WTC11 (cell line): ENCODE data around the gene PDSS1. TPM values are rescaled to one million over a fixed set of nuclear protein-coding genes. Genes with fewer than 3 reads are reported as not detected.

Experiments used
- ATAC-seq: fragments of 200-7000 bp; cut with Tn5 transposase; 2 replicates; pipeline ENCODE4 v1.10.0; 2021; ENCODE audit warnings: mild to moderate bottlenecking, moderate library complexity
- CTCF ChIA-PET: fragments of 300-600 bp; sonication (Branson Sonifier 250); formaldehyde crosslinking; loops from one replicate; lab custom pipeline; 2021; ENCODE audit warnings: antibody characterized with exemption; lab: Charles Lee
- POLR2A ChIA-PET: fragments of 350-600 bp; sonication (Branson Sonifier 250); formaldehyde crosslinking; loops from one replicate; lab custom pipeline; 2021; ENCODE audit warnings: antibody characterized with exemption; lab: Charles Lee
- DNase-seq: peaks from one replicate; pipeline ENCODE4 v3.0.0; 2021; ENCODE audit warnings: low spot score
- H3K27ac Mint-ChIP-seq: 2 replicates; pipeline ENCODE4 v1.8.0; 2021; ENCODE audit warnings: mixed read lengths
- H3K27me3 Mint-ChIP-seq: 2 replicates; pipeline ENCODE4 v1.8.0; 2021; ENCODE audit warnings: low read depth, mild to moderate bottlenecking, moderate library complexity, mixed read lengths
- H3K36me3 Mint-ChIP-seq: 2 replicates; pipeline ENCODE4 v1.8.0; 2021; ENCODE audit warnings: mixed read lengths
- H3K4me1 Mint-ChIP-seq: 2 replicates; pipeline ENCODE4 v1.8.0; 2022; ENCODE audit warnings: mixed read lengths
- H3K4me3 Mint-ChIP-seq: 2 replicates; pipeline ENCODE4 v1.8.0; 2021; ENCODE audit warnings: mild to moderate bottlenecking, moderate library complexity, mixed read lengths
- H3K9me3 Mint-ChIP-seq: 2 replicates; pipeline ENCODE4 v1.8.0; 2021; ENCODE audit warnings: mixed read lengths
- ATF1 ChIP-seq: sonication (generic); formaldehyde crosslinking; IDR thresholded peaks from 2 replicates; pipeline ENCODE4 v1.8.1; 2023; ENCODE audit warnings: mild to moderate bottlenecking, moderate library complexity, missing genetic modification reagents
- CBFB ChIP-seq: sonication (generic); formaldehyde crosslinking; IDR thresholded peaks from 2 replicates; pipeline ENCODE4 v1.8.1; 2022; ENCODE audit warnings: mild to moderate bottlenecking, low read depth, missing genetic modification reagents
- ELF4 ChIP-seq: sonication (generic); formaldehyde crosslinking; IDR thresholded peaks from 2 replicates; pipeline ENCODE4 v1.8.1; 2022; ENCODE audit warnings: low read depth, mild to moderate bottlenecking, moderate library complexity, missing genetic modification reagents
- EMX1 ChIP-seq: fragments of 250-450 bp; sonication (Bioruptor Pico); IDR thresholded peaks from 2 replicates; pipeline ENCODE4 v1.8.0; 2021; ENCODE audit warnings: mild to moderate bottlenecking
- ESRRA ChIP-seq: sonication (generic); formaldehyde crosslinking; IDR thresholded peaks from 2 replicates; pipeline ENCODE4 v1.8.1; 2022; ENCODE audit warnings: mild to moderate bottlenecking, missing genetic modification reagents, borderline replicate concordance
- ETV6 ChIP-seq: sonication (generic); formaldehyde crosslinking; IDR thresholded peaks from 2 replicates; pipeline ENCODE4 v1.8.1; 2022; ENCODE audit warnings: mild to moderate bottlenecking, missing genetic modification reagents
- FOXK1 ChIP-seq: sonication (generic); formaldehyde crosslinking; IDR thresholded peaks from 2 replicates; pipeline ENCODE4 v1.8.0; 2022; ENCODE audit warnings: mild to moderate bottlenecking, moderate library complexity, missing genetic modification reagents
- FOXP1 ChIP-seq: sonication (generic); formaldehyde crosslinking; IDR thresholded peaks from 2 replicates; pipeline ENCODE4 v1.8.0; 2022; ENCODE audit warnings: missing genetic modification reagents, mild to moderate bottlenecking, moderate library complexity, borderline replicate concordance
- HMGA2 ChIP-seq: fragments of 250-450 bp; sonication (Bioruptor Pico); IDR thresholded peaks from 2 replicates; pipeline ENCODE4 v1.4.0; 2021; ENCODE audit warnings: mild to moderate bottlenecking, moderate library complexity
- IRF2 ChIP-seq: sonication (generic); formaldehyde crosslinking; IDR thresholded peaks from 2 replicates; pipeline ENCODE4 v1.8.0; 2022; ENCODE audit warnings: low read depth, missing genetic modification reagents, borderline replicate concordance
- JAZF1 ChIP-seq: fragments of 250-450 bp; sonication (Bioruptor Pico); IDR thresholded peaks from 2 replicates; pipeline ENCODE4 v1.9.0; 2021; ENCODE audit warnings: moderate library complexity, mild to moderate bottlenecking, inconsistent platforms
- MXD4 ChIP-seq: fragments of 250-450 bp; sonication (Bioruptor Pico); IDR thresholded peaks from 2 replicates; pipeline ENCODE4 v1.8.0; 2021; ENCODE audit warnings: mild to moderate bottlenecking, moderate library complexity, borderline replicate concordance
- NR1H2 ChIP-seq: sonication (generic); formaldehyde crosslinking; IDR thresholded peaks from 2 replicates; pipeline ENCODE4 v1.9.0; 2021; ENCODE audit warnings: mild to moderate bottlenecking, moderate library complexity, missing genetic modification reagents
- TP53 ChIP-seq: sonication (generic); formaldehyde crosslinking; IDR thresholded peaks from 2 replicates; pipeline ENCODE4 v1.8.1; 2023; ENCODE audit warnings: mild to moderate bottlenecking, missing genetic modification reagents
- ZNF219 ChIP-seq: sonication (generic); formaldehyde crosslinking; IDR thresholded peaks from 2 replicates; pipeline ENCODE4 v1.8.0; 2023; ENCODE audit warnings: missing genetic modification reagents, mild to moderate bottlenecking, borderline replicate concordance
- total RNA-seq: library from RNA; stranded (reverse); gene quantifications from 3 replicates; pipeline ENCODE4 v1.2.3, GENCODE V29; 2021
- TF ChIP-seq, protein P1 (sequence below): sonication (generic); formaldehyde crosslinking; IDR thresholded peaks from 2 replicates; pipeline ENCODE4 v1.8.0; 2023; ENCODE audit warnings: missing genetic modification reagents, mild to moderate bottlenecking, borderline replicate concordance
- TF ChIP-seq, protein P2 (sequence below): sonication (generic); formaldehyde crosslinking; IDR thresholded peaks from 2 replicates; pipeline ENCODE4 v1.8.0; 2023; ENCODE audit warnings: missing genetic modification reagents
- TF ChIP-seq, protein P3 (sequence below): sonication (generic); formaldehyde crosslinking; IDR thresholded peaks from 2 replicates; pipeline ENCODE4 v1.8.1; 2023; ENCODE audit warnings: mild to moderate bottlenecking, missing genetic modification reagents
- TF ChIP-seq, protein P4 (sequence below): sonication (generic); formaldehyde crosslinking; IDR thresholded peaks from 2 replicates; pipeline ENCODE4 v1.8.1; 2022; ENCODE audit warnings: low read depth, mild to moderate bottlenecking, moderate library complexity, missing genetic modification reagents, borderline replicate concordance
- TF ChIP-seq, protein P5 (sequence below): fragments of 250-450 bp; sonication (Bioruptor Pico); IDR thresholded peaks from 2 replicates; pipeline ENCODE4 v2.1.2; 2022; ENCODE audit warnings: mild to moderate bottlenecking, moderate library complexity
- TF ChIP-seq, protein P6 (sequence below): sonication (generic); formaldehyde crosslinking; IDR thresholded peaks from 2 replicates; pipeline ENCODE4 v1.8.1; 2023; ENCODE audit warnings: mild to moderate bottlenecking, missing genetic modification reagents, moderate library complexity

The PDSS1 gene
- total RNA-seq, 1 experiment from 2014 or later, result 13.6 TPM

DNA sequence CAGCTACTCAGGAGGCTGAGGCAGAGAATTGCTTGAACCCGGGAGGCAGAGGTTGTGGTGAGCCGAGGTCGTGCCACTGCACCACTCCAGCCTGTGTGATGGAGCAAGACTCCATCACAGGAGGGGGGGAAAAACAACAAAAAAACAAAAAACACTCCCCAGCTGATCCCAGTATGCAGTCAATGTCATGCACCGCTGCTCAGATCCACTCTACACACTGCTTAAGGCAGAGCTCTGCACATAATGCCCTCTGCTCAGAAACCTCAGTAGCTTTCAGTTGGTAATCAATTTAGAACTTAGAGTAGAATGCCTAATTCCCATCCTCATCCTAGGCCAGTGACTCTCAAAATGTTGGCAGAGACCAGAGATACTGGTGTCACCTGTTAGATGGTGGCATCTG, 43.9 kb downstream of the PDSS1 start:
- TF ChIP-seq, protein P1, sequence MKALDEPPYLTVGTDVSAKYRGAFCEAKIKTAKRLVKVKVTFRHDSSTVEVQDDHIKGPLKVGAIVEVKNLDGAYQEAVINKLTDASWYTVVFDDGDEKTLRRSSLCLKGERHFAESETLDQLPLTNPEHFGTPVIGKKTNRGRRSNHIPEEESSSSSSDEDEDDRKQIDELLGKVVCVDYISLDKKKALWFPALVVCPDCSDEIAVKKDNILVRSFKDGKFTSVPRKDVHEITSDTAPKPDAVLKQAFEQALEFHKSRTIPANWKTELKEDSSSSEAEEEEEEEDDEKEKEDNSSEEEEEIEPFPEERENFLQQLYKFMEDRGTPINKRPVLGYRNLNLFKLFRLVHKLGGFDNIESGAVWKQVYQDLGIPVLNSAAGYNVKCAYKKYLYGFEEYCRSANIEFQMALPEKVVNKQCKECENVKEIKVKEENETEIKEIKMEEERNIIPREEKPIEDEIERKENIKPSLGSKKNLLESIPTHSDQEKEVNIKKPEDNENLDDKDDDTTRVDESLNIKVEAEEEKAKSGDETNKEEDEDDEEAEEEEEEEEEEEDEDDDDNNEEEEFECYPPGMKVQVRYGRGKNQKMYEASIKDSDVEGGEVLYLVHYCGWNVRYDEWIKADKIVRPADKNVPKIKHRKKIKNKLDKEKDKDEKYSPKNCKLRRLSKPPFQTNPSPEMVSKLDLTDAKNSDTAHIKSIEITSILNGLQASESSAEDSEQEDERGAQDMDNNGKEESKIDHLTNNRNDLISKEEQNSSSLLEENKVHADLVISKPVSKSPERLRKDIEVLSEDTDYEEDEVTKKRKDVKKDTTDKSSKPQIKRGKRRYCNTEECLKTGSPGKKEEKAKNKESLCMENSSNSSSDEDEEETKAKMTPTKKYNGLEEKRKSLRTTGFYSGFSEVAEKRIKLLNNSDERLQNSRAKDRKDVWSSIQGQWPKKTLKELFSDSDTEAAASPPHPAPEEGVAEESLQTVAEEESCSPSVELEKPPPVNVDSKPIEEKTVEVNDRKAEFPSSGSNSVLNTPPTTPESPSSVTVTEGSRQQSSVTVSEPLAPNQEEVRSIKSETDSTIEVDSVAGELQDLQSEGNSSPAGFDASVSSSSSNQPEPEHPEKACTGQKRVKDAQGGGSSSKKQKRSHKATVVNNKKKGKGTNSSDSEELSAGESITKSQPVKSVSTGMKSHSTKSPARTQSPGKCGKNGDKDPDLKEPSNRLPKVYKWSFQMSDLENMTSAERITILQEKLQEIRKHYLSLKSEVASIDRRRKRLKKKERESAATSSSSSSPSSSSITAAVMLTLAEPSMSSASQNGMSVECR (CRISPR knock-in tag), result no peak
- TF ChIP-seq FOXK1 (CRISPR knock-in tag) (no peak), ELF4 (no peak), TP53 (CRISPR knock-in tag) (no peak), ETV6 (no peak), FOXP1 (CRISPR knock-in tag) (no peak), MXD4 (CRISPR knock-in tag) (no peak)
- TF ChIP-seq, protein P2, sequence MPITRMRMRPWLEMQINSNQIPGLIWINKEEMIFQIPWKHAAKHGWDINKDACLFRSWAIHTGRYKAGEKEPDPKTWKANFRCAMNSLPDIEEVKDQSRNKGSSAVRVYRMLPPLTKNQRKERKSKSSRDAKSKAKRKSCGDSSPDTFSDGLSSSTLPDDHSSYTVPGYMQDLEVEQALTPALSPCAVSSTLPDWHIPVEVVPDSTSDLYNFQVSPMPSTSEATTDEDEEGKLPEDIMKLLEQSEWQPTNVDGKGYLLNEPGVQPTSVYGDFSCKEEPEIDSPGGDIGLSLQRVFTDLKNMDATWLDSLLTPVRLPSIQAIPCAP, result no peak
- TF ChIP-seq, protein P3, sequence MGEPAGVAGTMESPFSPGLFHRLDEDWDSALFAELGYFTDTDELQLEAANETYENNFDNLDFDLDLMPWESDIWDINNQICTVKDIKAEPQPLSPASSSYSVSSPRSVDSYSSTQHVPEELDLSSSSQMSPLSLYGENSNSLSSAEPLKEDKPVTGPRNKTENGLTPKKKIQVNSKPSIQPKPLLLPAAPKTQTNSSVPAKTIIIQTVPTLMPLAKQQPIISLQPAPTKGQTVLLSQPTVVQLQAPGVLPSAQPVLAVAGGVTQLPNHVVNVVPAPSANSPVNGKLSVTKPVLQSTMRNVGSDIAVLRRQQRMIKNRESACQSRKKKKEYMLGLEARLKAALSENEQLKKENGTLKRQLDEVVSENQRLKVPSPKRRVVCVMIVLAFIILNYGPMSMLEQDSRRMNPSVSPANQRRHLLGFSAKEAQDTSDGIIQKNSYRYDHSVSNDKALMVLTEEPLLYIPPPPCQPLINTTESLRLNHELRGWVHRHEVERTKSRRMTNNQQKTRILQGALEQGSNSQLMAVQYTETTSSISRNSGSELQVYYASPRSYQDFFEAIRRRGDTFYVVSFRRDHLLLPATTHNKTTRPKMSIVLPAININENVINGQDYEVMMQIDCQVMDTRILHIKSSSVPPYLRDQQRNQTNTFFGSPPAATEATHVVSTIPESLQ (CRISPR knock-in tag), result no peak
- Mint-ChIP-seq H3K27me3 (no peaks in the 10 kb centered on the region), H3K9me3 (no peaks in the 10 kb centered on the region), H3K4me1 (peaks cover 12% of the 10 kb centered on the region), H3K27ac (no peak overlapping the region), H3K4me3 (no peak overlapping the region), H3K36me3 (peaks cover 64% of the 10 kb centered on the region)
- CTCF ChIA-PET, result no interaction called here
- no peak for ATAC-seq
- DNase-seq, result no peak
- POLR2A ChIA-PET, result no interaction called here

DNA sequence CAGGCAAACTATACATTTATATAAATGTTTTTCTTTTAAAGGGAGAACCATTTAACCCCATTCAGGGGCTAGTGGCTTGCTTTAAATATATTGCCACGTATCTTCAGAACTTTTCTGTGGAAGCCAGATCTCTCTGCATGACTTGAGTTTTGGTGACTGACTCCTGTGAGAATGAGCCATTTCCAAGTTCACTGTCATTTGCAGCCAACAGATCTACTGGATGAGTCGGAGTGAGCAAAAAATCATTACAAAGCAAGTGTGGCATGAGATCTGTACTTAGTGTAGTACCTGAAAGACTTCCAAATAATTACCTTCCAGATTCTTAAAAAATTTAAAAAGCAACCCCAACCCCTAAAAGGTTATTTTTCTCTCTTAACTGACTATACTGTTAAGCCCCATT, 45.6 kb downstream of the PDSS1 start:
- ChIA-PET CTCF (interaction anchor here (1.2 kb wide), 1 partner anchor 17 kb away, joined by 5 read pairs; no protein-coding TSS in a partner anchor), POLR2A (no interaction called here)
- Mint-ChIP-seq H3K4me3 (no peak overlapping the region), H3K9me3 (no peaks in the 10 kb centered on the region), H3K27ac (peak overlapping the region; percentile 79; the same call in 1 of the 2 replicates), H3K27me3 (no peaks in the 10 kb centered on the region), H3K36me3 (peaks cover 66% of the 10 kb centered on the region), H3K4me1 (peaks cover 12% of the 10 kb centered on the region)
- ATAC-seq, result no peak
- no peak for DNase-seq
- TF ChIP-seq HMGA2 (CRISPR knock-in tag) (no peak), EMX1 (no peak), CBFB (no peak), JAZF1 (CRISPR knock-in tag) (no peak), ATF1 (CRISPR knock-in tag) (no peak), NR1H2 (CRISPR knock-in tag) (no peak), ZNF219 (CRISPR knock-in tag) (no peak), MXD4 (CRISPR knock-in tag) (no peak), ESRRA (CRISPR knock-in tag) (no peak), IRF2 (CRISPR knock-in tag) (no peak)
- TF ChIP-seq, protein P1 (CRISPR knock-in tag), result no peak
- TF ChIP-seq, protein P4, sequence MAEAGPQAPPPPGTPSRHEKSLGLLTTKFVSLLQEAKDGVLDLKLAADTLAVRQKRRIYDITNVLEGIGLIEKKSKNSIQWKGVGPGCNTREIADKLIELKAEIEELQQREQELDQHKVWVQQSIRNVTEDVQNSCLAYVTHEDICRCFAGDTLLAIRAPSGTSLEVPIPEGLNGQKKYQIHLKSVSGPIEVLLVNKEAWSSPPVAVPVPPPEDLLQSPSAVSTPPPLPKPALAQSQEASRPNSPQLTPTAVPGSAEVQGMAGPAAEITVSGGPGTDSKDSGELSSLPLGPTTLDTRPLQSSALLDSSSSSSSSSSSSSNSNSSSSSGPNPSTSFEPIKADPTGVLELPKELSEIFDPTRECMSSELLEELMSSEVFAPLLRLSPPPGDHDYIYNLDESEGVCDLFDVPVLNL (CRISPR knock-in tag), result no peak
- TF ChIP-seq, protein P5, sequence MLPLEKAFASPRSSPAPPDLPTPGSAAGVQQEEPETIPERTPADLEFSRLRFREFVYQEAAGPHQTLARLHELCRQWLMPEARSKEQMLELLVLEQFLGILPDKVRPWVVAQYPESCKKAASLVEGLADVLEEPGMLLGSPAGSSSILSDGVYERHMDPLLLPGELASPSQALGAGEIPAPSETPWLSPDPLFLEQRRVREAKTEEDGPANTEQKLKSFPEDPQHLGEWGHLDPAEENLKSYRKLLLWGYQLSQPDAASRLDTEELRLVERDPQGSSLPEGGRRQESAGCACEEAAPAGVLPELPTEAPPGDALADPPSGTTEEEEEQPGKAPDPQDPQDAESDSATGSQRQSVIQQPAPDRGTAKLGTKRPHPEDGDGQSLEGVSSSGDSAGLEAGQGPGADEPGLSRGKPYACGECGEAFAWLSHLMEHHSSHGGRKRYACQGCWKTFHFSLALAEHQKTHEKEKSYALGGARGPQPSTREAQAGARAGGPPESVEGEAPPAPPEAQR, result no peak
- TF ChIP-seq, protein P6, sequence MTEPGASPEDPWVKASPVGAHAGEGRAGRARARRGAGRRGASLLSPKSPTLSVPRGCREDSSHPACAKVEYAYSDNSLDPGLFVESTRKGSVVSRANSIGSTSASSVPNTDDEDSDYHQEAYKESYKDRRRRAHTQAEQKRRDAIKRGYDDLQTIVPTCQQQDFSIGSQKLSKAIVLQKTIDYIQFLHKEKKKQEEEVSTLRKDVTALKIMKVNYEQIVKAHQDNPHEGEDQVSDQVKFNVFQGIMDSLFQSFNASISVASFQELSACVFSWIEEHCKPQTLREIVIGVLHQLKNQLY (CRISPR knock-in tag), result no peak
